H1 (cell line): Measurements from ENCODE around the gene ATXN7L3. TPM values are rescaled to one million over a fixed set of nuclear protein-coding genes. Genes with fewer than 3 reads are reported as not detected.

Source experiments
- EP300 ChIP-seq, 2 experiments: IDR thresholded peaks; 1 replicate in 1 of 2; 2 replicates in 1 of 2; pipeline ENCODE4 v1.6.1; 2011 to 2012; ENCODE audit warnings: low read depth in 2 of 2, low read length in 2 of 2, mild to moderate bottlenecking in 2 of 2, borderline replicate concordance in 1 of 2, inconsistent platforms in 1 of 2, moderate library complexity in 1 of 2
- EZH2 ChIP-seq: fragments of 200-600 bp; sonication (generic); IDR thresholded peaks from 2 replicates; pipeline ENCODE4 v1.7.1; 2012; ENCODE audit warnings: low read depth, mild to moderate bottlenecking, moderate library complexity, low read length, inconsistent platforms; ENCODE audit not compliant: severe bottlenecking
- MAFK ChIP-seq: IDR thresholded peaks from 2 replicates; pipeline ENCODE4 v1.6.1; 2012; ENCODE audit warnings: low read depth, mild to moderate bottlenecking, improper control_type of control experiment, low read length
- PHF8 ChIP-seq: fragments of 200-600 bp; sonication (generic); conservative IDR thresholded peaks from 2 replicates; pipeline ENCODE4 v1.7.1; 2012; ENCODE audit warnings: low read depth, mild to moderate bottlenecking, inconsistent platforms, low read length, moderate library complexity
- RBBP5 ChIP-seq: IDR thresholded peaks from 2 replicates; pipeline ENCODE4 v1.7.1; 2012; ENCODE audit warnings: low read depth, mild to moderate bottlenecking, inconsistent platforms, low read length, moderate library complexity, borderline replicate concordance
- polyA plus RNA-seq, 7 experiments: library from polyadenylated mRNA; depleted of rRNA in 3 of 7; stranded (reverse) in 5 of 7; unstranded in 2 of 7; fragments of >200 nt in 5 of 7; fragments of 200-250 nt in 2 of 7; gene quantifications; 1 replicate in 5 of 7; 2 replicates in 1 of 7; 4 replicates in 1 of 7; pipeline versions ENCODE4 v1.2.1 to v1.2.3, GENCODE V29; 2011 to 2013; ENCODE audit warnings: missing spikeins in 2 of 7, mixed read lengths in 2 of 7
- total RNA-seq: library from RNA; stranded (reverse); fragmentation: NEBNext Ultra II Directional; extraction: Animal tissue kit (Norgen Biotek cat#: 25700); gene quantifications from 2 replicates; pipeline ENCODE4 v1.2.1, GENCODE V29; 2021
- TF ChIP-seq, protein P1 (sequence below): fragments of 300-600 bp; sonication (generic); IDR thresholded peaks from 2 replicates; pipeline ENCODE4 v1.7.1; 2012; ENCODE audit warnings: low read length, moderate library complexity, mild to moderate bottlenecking, inconsistent platforms; ENCODE audit not compliant: insufficient replicate concordance
- TF ChIP-seq, protein P2 (sequence below): IDR thresholded peaks from 2 replicates; pipeline ENCODE4 v1.6.1; 2012; ENCODE audit warnings: inconsistent platforms

The ATXN7L3 gene
- total and polyA plus RNA-seq, 2 of the 8 experiments (the other 6 are each of a cell fraction or from before 2014, with no cell fraction given), result 53.7 to 103 TPM

DNA sequence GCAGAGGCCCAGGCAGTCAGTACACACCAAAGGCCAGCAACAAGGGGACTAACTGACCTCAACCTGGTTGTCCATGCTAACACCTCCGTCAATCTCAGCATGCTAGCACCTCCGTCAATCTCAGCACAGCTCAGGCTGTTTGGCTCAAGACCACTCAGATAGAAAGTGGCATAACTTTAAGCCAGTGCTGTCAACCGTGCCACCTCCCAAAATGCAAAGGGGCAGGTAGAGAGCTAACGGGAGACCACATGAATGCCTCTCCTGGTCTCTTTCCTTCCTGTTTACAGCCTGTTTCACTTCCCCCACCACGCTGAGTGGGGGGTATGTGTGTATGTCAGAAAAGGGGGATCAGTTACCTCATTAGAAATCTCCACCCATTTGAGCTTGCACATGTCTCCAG, 16.5 kb upstream of the ATXN7L3 start (continued):
- TF ChIP-seq, protein P1, sequence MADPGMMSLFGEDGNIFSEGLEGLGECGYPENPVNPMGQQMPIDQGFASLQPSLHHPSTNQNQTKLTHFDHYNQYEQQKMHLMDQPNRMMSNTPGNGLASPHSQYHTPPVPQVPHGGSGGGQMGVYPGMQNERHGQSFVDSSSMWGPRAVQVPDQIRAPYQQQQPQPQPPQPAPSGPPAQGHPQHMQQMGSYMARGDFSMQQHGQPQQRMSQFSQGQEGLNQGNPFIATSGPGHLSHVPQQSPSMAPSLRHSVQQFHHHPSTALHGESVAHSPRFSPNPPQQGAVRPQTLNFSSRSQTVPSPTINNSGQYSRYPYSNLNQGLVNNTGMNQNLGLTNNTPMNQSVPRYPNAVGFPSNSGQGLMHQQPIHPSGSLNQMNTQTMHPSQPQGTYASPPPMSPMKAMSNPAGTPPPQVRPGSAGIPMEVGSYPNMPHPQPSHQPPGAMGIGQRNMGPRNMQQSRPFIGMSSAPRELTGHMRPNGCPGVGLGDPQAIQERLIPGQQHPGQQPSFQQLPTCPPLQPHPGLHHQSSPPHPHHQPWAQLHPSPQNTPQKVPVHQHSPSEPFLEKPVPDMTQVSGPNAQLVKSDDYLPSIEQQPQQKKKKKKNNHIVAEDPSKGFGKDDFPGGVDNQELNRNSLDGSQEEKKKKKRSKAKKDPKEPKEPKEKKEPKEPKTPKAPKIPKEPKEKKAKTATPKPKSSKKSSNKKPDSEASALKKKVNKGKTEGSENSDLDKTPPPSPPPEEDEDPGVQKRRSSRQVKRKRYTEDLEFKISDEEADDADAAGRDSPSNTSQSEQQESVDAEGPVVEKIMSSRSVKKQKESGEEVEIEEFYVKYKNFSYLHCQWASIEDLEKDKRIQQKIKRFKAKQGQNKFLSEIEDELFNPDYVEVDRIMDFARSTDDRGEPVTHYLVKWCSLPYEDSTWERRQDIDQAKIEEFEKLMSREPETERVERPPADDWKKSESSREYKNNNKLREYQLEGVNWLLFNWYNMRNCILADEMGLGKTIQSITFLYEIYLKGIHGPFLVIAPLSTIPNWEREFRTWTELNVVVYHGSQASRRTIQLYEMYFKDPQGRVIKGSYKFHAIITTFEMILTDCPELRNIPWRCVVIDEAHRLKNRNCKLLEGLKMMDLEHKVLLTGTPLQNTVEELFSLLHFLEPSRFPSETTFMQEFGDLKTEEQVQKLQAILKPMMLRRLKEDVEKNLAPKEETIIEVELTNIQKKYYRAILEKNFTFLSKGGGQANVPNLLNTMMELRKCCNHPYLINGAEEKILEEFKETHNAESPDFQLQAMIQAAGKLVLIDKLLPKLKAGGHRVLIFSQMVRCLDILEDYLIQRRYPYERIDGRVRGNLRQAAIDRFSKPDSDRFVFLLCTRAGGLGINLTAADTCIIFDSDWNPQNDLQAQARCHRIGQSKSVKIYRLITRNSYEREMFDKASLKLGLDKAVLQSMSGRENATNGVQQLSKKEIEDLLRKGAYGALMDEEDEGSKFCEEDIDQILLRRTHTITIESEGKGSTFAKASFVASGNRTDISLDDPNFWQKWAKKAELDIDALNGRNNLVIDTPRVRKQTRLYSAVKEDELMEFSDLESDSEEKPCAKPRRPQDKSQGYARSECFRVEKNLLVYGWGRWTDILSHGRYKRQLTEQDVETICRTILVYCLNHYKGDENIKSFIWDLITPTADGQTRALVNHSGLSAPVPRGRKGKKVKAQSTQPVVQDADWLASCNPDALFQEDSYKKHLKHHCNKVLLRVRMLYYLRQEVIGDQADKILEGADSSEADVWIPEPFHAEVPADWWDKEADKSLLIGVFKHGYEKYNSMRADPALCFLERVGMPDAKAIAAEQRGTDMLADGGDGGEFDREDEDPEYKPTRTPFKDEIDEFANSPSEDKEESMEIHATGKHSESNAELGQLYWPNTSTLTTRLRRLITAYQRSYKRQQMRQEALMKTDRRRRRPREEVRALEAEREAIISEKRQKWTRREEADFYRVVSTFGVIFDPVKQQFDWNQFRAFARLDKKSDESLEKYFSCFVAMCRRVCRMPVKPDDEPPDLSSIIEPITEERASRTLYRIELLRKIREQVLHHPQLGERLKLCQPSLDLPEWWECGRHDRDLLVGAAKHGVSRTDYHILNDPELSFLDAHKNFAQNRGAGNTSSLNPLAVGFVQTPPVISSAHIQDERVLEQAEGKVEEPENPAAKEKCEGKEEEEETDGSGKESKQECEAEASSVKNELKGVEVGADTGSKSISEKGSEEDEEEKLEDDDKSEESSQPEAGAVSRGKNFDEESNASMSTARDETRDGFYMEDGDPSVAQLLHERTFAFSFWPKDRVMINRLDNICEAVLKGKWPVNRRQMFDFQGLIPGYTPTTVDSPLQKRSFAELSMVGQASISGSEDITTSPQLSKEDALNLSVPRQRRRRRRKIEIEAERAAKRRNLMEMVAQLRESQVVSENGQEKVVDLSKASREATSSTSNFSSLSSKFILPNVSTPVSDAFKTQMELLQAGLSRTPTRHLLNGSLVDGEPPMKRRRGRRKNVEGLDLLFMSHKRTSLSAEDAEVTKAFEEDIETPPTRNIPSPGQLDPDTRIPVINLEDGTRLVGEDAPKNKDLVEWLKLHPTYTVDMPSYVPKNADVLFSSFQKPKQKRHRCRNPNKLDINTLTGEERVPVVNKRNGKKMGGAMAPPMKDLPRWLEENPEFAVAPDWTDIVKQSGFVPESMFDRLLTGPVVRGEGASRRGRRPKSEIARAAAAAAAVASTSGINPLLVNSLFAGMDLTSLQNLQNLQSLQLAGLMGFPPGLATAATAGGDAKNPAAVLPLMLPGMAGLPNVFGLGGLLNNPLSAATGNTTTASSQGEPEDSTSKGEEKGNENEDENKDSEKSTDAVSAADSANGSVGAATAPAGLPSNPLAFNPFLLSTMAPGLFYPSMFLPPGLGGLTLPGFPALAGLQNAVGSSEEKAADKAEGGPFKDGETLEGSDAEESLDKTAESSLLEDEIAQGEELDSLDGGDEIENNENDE, result no peak
- TF ChIP-seq EP300 (IDR thresholded peaks at IDR 0.05; ENCODE audit: borderline replicate concordance in 1 of 2, low read depth in 2 of 2, low read length in 2 of 2) (no peak), PHF8 (no peak), RBBP5 (no peak), MAFK (no peak), EZH2 (no peak)
- TF ChIP-seq, protein P2, sequence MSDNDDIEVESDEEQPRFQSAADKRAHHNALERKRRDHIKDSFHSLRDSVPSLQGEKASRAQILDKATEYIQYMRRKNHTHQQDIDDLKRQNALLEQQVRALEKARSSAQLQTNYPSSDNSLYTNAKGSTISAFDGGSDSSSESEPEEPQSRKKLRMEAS, result no peak
